Stomach (tissue), 9 donors: ENCODE data around the gene ARL16. TPM values are rescaled to one million over a fixed set of nuclear protein-coding genes. Genes with fewer than 3 reads are reported as not detected.

ENCODE experiments used
- DNase-seq, 2 donors: peaks; one replicate each; pipeline versions ENCODE4 v3.0.0 to v3.0.0-alpha.2; 2013 to 2019
- H3K27ac ChIP-seq, 5 donors: fragments of 200-600 bp in 4 of 5; sonication (generic) in 4 of 5; one replicate each; pipeline ENCODE4 v1.5.1; 2013 to 2019; ENCODE audit warnings: mild to moderate bottlenecking in 1 of 5, moderate library complexity in 1 of 5
- H3K27me3 ChIP-seq, 3 donors: fragments of 200-600 bp; sonication (generic); one replicate each; pipeline ENCODE4 v1.5.1; 2017 to 2019; ENCODE audit warnings: mixed run types in 1 of 3
- H3K36me3 ChIP-seq, 4 donors: fragments of 200-600 bp; sonication (generic); 1 replicate in 3 of 4; 2 replicates in 1 of 4; pipeline ENCODE4 v1.5.1; 2016 to 2019
- H3K4me1 ChIP-seq, 4 donors: fragments of 200-600 bp; sonication (generic); one replicate each; pipeline ENCODE4 v1.5.1; 2016 to 2019
- H3K4me3 ChIP-seq, 4 donors: fragments of 200-600 bp; sonication (generic) in 3 of 4; one replicate each; pipeline ENCODE4 v1.5.1; 2016 to 2019; ENCODE audit warnings: mild to moderate bottlenecking in 1 of 4
- H3K9me3 ChIP-seq, 4 donors: fragments of 200-600 bp; sonication (generic); one replicate each; pipeline ENCODE4 v1.5.1; 2016 to 2019
- CTCF ChIP-seq, 7 experiments: fragments of 450-650 bp in 4 of 7; fragments of 200-600 bp in 3 of 7; sonication (generic) in 3 of 7; IDR thresholded peaks; one replicate each; pipeline ENCODE4 v1.5.1; 2016 to 2019; ENCODE audit warnings: antibody characterized with exemption in 7 of 7, control low read depth in 2 of 7, mild to moderate bottlenecking in 1 of 7
- EP300 ChIP-seq: sonication (generic); formaldehyde crosslinking; IDR thresholded peaks from one replicate; pipeline ENCODE4 v1.6.1; 2017; ENCODE audit warnings: antibody characterized with exemption
- POLR2A ChIP-seq, 4 donors: fragments of 450-650 bp; IDR thresholded peaks; one replicate each; pipeline ENCODE4 v1.6.1; 2016; ENCODE audit warnings: antibody characterized with exemption in 4 of 4, control low read depth in 2 of 4, mild to moderate bottlenecking in 1 of 4, moderate library complexity in 1 of 4
- POLR2AphosphoS5 ChIP-seq, 3 donors: sonication (generic); formaldehyde crosslinking; IDR thresholded peaks; one replicate each; pipeline ENCODE4 v1.6.1; 2016; ENCODE audit warnings: antibody characterized with exemption in 3 of 3
- WGBS, 5 donors: extraction: QIAGEN DNeasy Blood & Tissue Kit in 3 of 5; methylation state at CpG; one replicate each; pipeline versions ENCODE4 v1.1.5 to v1.1.7; 2013 to 2018; 5-methylcytosine and 5-hydroxymethylcytosine counted together
- intact Hi-C: fragments of 100-400 bp; cut with DNase I; formaldehyde crosslinking; loops from one replicate; pipeline ENCODE4 v1.15.1; 2023; ENCODE audit warnings: low total_unique reads
- polyA plus RNA-seq, 3 donors: library from polyadenylated mRNA; stranded (reverse); fragments of 200-250 nt; gene quantifications; one replicate each; pipeline ENCODE4 v1.2.3, GENCODE V29; 2013
- total RNA-seq, 5 donors: library from RNA; depleted of rRNA; stranded (reverse); fragments of >200 nt; gene quantifications; one replicate each; pipeline versions ENCODE4 v1.1.0 to v1.2.3, GENCODE V29; 2014 to 2016
- donor health status: healthy with polysubstance abuse.
- donor health status: Bipolar disorder and iron deficiency.
- donor health status: healthy.

The ARL16 gene
- total and polyA plus RNA-seq, 8 donors, result 8.1 to 109 (median 39.8) TPM

GRCh38 chr17:81701288-81702071 is 17.9 kb upstream of the ARL16 start:
- no peaks in the 10 kb centered on the region for H3K27me3 ChIP-seq
- H3K36me3 ChIP-seq, result peaks cover 50 to 70% (median 69%) of the 10 kb centered on the region in 4 donors
- peak overlapping the region in 4 of 5 donors; percentile 95 to 98 (median 95) for H3K27ac ChIP-seq
- no peak for TF ChIP-seq POLR2AphosphoS5 (IDR thresholded peaks at IDR 0.05)
- TF ChIP-seq CTCF (IDR thresholded peaks at IDR 0.05), result no peak
- TF ChIP-seq EP300, result no peak
- no peak for TF ChIP-seq POLR2A (IDR thresholded peaks at IDR 0.05)
- DNase-seq, result no peak
- no peaks in the 10 kb centered on the region for H3K9me3 ChIP-seq
- peaks cover 33 to 43% (median 40%) of the 10 kb centered on the region in 4 donors for H3K4me1 ChIP-seq
- H3K4me3 ChIP-seq, result peak overlapping the region; percentile 79 to 87 (median 86)
- 54 to 75% (median 61%) methylated on average over 17 to 23 of the region's 23 CpGs for WGBS, 5 donors
- intact Hi-C loops, result no loop called here

GRCh38 chr17:81700353-81701287 is 17.0 kb upstream of the ARL16 start:
- H3K27ac ChIP-seq, result peak overlapping the region in 1 of 5 donors; percentile 34
- no peak for DNase-seq
- H3K9me3 ChIP-seq, result no peaks in the 10 kb centered on the region
- 83 to 88% (median 84%) methylated on average over 18 to 25 of the region's 25 CpGs for WGBS, 5 donors
- peak overlapping the region in 1 of 4 donors; percentile 86 for H3K4me3 ChIP-seq
- TF ChIP-seq POLR2AphosphoS5 (IDR thresholded peaks at IDR 0.05) (no peak), EP300 (no peak), POLR2A (IDR thresholded peaks at IDR 0.05) (no peak), CTCF (IDR thresholded peaks at IDR 0.05) (no peak)
- peaks cover 49 to 70% (median 69%) of the 10 kb centered on the region in 4 donors for H3K36me3 ChIP-seq
- H3K4me1 ChIP-seq, result peaks cover 33 to 43% (median 40%) of the 10 kb centered on the region in 4 donors
- H3K27me3 ChIP-seq, result no peaks in the 10 kb centered on the region
- intact Hi-C loops, result no loop called here

- no peaks in the 10 kb centered on the region for H3K27me3 ChIP-seq
- no peak overlapping the region for H3K27ac ChIP-seq
- H3K4me1 ChIP-seq, result peaks cover 21 to 23% (median 22%) of the 10 kb centered on the region in 4 donors
- H3K4me3 ChIP-seq, result no peak overlapping the region
- 83 to 86% (median 84%) methylated on average over 23 to 25 of the region's 25 CpGs for WGBS, 5 donors
- DNase-seq, result no peak
- TF ChIP-seq CTCF (IDR thresholded peaks at IDR 0.05), result no peak
- TF ChIP-seq EP300, result no peak
- no peak for TF ChIP-seq POLR2AphosphoS5 (IDR thresholded peaks at IDR 0.05)
- TF ChIP-seq POLR2A (IDR thresholded peaks at IDR 0.05), result no peak
- intact Hi-C loops, result no loop called here
- peaks cover 78 to 96% (median 93%) of the 10 kb centered on the region in 4 donors for H3K36me3 ChIP-seq
- H3K9me3 ChIP-seq, result no peaks in the 10 kb centered on the region
These were observed 13.9 kb upstream of the ARL16 start for GRCh38 chr17:81697261-81698044.
